ENCODE measurements around the gene FYTTD1.

The FYTTD1 gene

DNA sequence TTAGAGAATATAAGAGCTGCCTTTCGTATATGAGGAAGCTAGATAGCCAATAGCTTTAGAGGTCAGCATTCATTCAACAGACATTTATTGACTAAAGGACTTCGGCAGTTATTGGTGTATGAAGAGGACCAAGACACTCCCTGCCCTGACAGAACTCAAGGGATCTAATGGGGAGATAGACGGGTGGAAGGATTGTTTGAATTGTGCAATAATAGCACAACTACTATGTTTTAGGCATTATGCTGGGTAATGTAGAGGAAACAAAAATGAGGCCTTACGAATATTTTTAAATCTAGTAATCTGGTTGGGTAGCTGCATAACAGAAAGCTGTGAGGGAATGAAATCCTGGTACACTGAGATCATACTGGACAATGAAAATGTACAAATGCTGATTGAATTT, 46.4 kb downstream of the FYTTD1 start:
- H3K4me3 ChIP-seq (ENCODE audit: low read depth, low read length): no peak overlapping the region
- no peak for DNase-seq (ENCODE audit: low read depth, low spot score)
- TF ChIP-seq, protein P1, sequence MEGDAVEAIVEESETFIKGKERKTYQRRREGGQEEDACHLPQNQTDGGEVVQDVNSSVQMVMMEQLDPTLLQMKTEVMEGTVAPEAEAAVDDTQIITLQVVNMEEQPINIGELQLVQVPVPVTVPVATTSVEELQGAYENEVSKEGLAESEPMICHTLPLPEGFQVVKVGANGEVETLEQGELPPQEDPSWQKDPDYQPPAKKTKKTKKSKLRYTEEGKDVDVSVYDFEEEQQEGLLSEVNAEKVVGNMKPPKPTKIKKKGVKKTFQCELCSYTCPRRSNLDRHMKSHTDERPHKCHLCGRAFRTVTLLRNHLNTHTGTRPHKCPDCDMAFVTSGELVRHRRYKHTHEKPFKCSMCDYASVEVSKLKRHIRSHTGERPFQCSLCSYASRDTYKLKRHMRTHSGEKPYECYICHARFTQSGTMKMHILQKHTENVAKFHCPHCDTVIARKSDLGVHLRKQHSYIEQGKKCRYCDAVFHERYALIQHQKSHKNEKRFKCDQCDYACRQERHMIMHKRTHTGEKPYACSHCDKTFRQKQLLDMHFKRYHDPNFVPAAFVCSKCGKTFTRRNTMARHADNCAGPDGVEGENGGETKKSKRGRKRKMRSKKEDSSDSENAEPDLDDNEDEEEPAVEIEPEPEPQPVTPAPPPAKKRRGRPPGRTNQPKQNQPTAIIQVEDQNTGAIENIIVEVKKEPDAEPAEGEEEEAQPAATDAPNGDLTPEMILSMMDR (IDR thresholded peaks at IDR 0.05; ENCODE audit: low read depth, low read length): no peak
- in situ Hi-C loops (cut with HindIII; ENCODE audit: low sequenced_read_pairs): no loop called here

DNA sequence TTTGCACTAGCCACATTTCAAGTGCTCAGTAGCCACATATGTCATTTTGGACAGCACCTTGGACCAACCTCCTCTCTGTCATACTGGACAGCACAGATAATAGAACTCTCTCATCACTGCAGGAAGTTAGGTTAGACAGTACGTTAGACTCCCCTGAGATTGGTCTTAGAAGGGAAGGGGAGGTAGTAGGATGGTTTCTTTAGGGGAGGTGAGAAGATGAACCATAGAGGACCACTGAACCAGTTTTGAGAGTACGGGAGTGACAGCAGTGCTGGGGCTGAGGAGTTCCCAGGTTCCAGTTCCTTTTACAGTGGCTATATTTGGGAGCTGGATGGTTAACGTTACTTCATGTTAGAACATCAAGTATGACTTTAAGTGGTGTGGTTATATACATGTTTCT, 49.2 kb downstream of the FYTTD1 start:
- in situ Hi-C loops (cut with HindIII; ENCODE audit: low sequenced_read_pairs): no loop called here
- no peak overlapping the region for H3K4me3 ChIP-seq (ENCODE audit: low read depth, low read length)
- DNase-seq (ENCODE audit: low read depth, low spot score): no peak
- TF ChIP-seq, protein P1 (IDR thresholded peaks at IDR 0.05; ENCODE audit: low read depth, low read length): no peak

DNA sequence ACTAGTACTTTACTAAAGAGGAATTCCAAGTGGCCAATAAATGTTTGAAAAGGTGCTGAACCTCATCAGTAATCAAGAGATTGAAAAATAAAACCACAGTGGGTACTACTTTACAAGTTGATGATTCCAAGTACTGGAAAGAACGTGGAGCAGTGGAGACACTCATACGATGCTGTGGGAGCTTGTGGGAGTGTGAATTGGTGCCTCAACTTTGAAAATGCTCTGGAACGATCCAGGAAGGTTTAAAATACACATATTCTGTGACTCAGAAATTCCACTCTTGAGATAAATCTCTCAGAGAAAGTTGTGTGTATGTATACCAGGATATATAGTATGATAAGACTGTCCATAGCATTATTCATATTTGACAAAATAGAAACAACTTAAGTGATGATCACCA, 50.7 kb downstream of the FYTTD1 start:
- H3K4me3 ChIP-seq (ENCODE audit: low read depth, low read length): no peak overlapping the region
- no peak for DNase-seq (ENCODE audit: low read depth, low spot score)
- in situ Hi-C loops (cut with HindIII; ENCODE audit: low sequenced_read_pairs): no loop called here
- TF ChIP-seq, protein P1 (IDR thresholded peaks at IDR 0.05; ENCODE audit: low read depth, low read length): no peak

DNA sequence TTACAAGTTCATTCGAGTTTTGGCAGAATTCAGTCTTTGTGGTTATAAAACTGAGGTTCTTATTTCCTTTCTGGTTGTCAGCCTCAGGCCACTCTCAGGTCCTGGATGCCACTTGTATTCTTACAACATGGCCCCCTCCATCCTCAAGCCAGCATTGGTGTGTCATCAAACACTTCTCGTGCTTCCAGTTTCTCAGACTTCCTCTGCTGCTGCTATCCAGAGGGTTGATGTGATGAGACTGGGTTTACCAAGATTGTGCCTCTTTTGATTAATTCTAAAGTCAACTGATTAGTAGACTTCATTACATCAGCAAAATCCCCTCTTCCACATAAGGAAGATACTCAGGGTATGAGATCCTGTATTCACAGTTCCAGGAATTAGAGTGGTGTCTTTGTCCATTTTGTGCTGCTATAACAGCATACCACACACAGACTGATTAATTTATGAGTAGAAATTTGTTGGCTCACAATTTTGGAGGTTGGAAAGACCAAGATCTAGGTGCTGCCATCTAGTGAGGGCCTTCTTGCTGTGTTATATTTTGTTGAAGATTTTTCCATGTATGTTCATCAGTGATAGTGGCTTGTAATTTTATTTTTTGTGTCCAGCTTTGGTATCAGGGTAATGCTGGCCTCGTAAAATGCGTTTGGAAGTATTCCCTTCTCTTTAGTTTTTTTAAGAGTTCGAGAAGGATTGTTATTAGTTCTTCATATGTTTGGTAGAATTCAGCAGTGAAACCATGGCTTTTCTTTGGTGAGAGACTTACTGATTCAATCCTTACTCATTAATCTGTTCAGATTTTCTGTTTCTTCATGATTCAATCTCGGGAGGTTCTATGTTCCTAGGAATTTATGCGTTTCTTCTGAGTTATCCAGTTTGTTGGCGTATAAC, 52.5 kb downstream of the FYTTD1 start:
- no peak overlapping the region for H3K4me3 ChIP-seq (ENCODE audit: low read depth, low read length)
- in situ Hi-C loops (cut with HindIII; ENCODE audit: low sequenced_read_pairs): no loop called here
- DNase-seq (ENCODE audit: low read depth, low spot score): no peak
- TF ChIP-seq, protein P1 (IDR thresholded peaks at IDR 0.05; ENCODE audit: low read depth, low read length): peak; percentile 46

DNA sequence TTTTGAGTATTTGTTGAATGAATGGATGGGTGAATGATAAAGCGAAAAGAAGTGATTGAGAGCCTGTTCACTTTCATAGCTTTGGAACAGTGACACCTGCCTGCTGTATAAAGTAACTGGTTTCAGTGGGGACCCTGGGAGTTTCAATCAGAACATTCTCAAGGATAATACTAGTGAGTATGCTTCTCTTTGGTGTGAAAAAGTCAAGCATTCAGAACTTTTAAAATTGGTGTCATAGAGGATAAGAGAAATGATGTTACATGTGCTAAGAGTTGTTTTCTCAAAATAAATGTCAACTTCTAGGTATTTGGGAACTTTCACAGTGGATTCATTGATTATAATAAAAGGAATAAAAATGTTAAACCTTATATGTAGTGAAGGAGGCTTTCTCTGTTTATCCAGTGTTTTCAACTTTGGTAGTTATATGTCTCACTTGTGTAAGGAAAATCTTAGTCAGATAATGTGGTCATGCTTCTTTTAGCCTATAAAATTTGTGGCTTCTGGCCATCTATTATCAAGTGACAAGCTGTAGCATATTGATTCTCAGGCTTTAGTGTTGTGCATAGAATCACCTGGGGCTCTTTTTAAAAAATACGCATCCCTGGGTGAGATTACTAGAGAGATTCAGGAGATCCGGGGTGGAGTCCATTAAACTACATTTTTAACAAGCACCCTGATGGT, 53.2 kb downstream of the FYTTD1 start:
- no peak for DNase-seq (ENCODE audit: low read depth, low spot score)
- in situ Hi-C loops (cut with HindIII; ENCODE audit: low sequenced_read_pairs): no loop called here
- TF ChIP-seq, protein P1 (IDR thresholded peaks at IDR 0.05; ENCODE audit: low read depth, low read length): peak; percentile 35

DNA sequence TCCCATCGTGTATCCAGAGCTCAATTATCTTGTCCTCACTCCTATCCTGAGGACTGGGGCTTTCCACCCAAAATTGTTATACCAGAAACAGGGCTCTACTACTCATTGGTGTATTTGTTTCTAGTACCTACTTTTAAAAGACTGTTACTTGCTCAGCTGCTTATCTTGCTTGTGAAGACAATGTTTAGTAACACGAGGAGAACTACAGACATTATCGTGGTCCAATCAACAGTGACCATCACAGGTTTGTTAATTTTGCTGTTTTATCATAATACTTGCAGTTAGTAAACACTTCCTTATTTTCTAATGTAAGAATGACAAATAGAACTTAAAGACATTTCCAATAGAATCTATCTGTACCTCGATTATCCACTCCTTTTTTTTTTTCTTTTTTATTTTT, 54.8 kb downstream of the FYTTD1 start:
- in situ Hi-C loops (cut with HindIII; ENCODE audit: low sequenced_read_pairs): no loop called here

More for the DNA sequence above, 53.2 kb downstream of the FYTTD1 start:
- no peak overlapping the region for H3K4me3 ChIP-seq (ENCODE audit: low read depth, low read length)

More for the DNA sequence above, 54.8 kb downstream of the FYTTD1 start:
- TF ChIP-seq, protein P1 (IDR thresholded peaks at IDR 0.05; ENCODE audit: low read depth, low read length): no peak
- DNase-seq (ENCODE audit: low read depth, low spot score): no peak
- no peak overlapping the region for H3K4me3 ChIP-seq (ENCODE audit: low read depth, low read length)

Measured in astrocyte of the spinal cord (primary cell).